Measurements from ENCODE around the gene CADM1.

CADM1 gene

GRCh38 chr11:115311949-115312348 is 192.3 kb downstream of the CADM1 start:
- no peak for DNase-seq

GRCh38 chr11:115306689-115307088 is 197.5 kb downstream of the CADM1 start:
- no peak for DNase-seq

GRCh38 chr11:115304774-115305472 is 199.3 kb downstream of the CADM1 start:
- DNase-seq: no peak

GRCh38 chr11:115303929-115304531 is 200.2 kb downstream of the CADM1 start:
- no peak for DNase-seq

GRCh38 chr11:115302946-115303703 is 201.1 kb downstream of the CADM1 start:
- no peak for DNase-seq

- no peak for DNase-seq
Measured at GRCh38 chr11:115300660-115301428, 203.4 kb downstream of the CADM1 start.

GRCh38 chr11:115298300-115299012 is 205.8 kb downstream of the CADM1 start:
- no peak for DNase-seq

- DNase-seq: no peak
Measured at GRCh38 chr11:115297330-115297729, 206.9 kb downstream of the CADM1 start.

GRCh38 chr11:115291325-115291724 is 212.9 kb downstream of the CADM1 start:
- DNase-seq: no peak

GRCh38 chr11:115290893-115291292 is 213.3 kb downstream of the CADM1 start:
- DNase-seq: no peak

- DNase-seq: no peak
Measured at GRCh38 chr11:115290479-115290878, 213.7 kb downstream of the CADM1 start.

- DNase-seq: no peak
Measured at GRCh38 chr11:115287266-115287665, 216.9 kb downstream of the CADM1 start.

- no peak for DNase-seq
Measured at GRCh38 chr11:115286614-115287013, 217.6 kb downstream of the CADM1 start.

GRCh38 chr11:115284773-115285172 is 219.4 kb downstream of the CADM1 start:
- no peak for DNase-seq

GRCh38 chr11:115282923-115283322 is 221.3 kb downstream of the CADM1 start:
- no peak for DNase-seq

- no peak for DNase-seq
Measured at GRCh38 chr11:115280775-115281174, 223.4 kb downstream of the CADM1 start.

GRCh38 chr11:115279813-115280761 is 224.1 kb downstream of the CADM1 start:
- no peak for DNase-seq

- DNase-seq: no peak
Measured at GRCh38 chr11:115276799-115277198, 227.4 kb downstream of the CADM1 start.

- DNase-seq: no peak
Measured at GRCh38 chr11:115276191-115276590, 228.0 kb downstream of the CADM1 start.

- no peak for DNase-seq
Measured at GRCh38 chr11:115275045-115275444, 229.2 kb downstream of the CADM1 start.

- DNase-seq: no peak
Measured at GRCh38 chr11:115272925-115273324, 231.3 kb downstream of the CADM1 start.

Measured in islet precursor cell (in vitro differentiated cells).